ENCODE measurements around the gene FZR1. TPM values are rescaled to one million over a fixed set of nuclear protein-coding genes. Genes with fewer than 3 reads are reported as not detected.

FZR1 gene
- total and polyA plus RNA-seq, 2 of the 4 experiments (the other 2 are of a cell fraction), result 21.5 to 47.8 TPM

DNA sequence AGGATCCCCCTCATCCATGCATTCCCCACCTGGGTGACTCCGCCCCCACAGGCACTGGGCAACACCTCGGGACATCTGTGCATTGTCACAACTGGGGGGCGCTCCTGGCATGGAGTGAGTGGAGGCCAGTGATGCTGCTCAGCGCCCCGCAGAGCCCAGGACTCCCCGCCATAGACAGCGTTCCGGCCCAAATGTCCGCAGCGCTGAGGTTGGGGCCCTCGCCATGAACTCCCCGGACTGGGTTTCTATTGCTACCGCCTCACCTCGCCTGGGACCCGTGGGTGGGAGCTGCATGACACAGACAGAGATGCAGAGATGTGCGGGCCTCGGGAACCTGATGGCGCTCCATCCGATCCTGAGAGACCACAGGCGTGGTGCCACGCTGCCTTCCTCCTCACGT, 4.6 kb downstream of the FZR1 start:
- H3K9ac ChIP-seq (ENCODE audit: low read depth, low read length), result no peak overlapping the region
- no peak for TF ChIP-seq POLR2A (IDR thresholded peaks at IDR 0.05; ENCODE audit: low read depth, low read length)
- no peak for TF ChIP-seq RAD21 (IDR thresholded peaks at IDR 0.05; ENCODE audit: low read length)
- TF ChIP-seq SMC3 (IDR thresholded peaks at IDR 0.05; ENCODE audit: low read depth, low read length), result no peak
- TF ChIP-seq MAZ (IDR thresholded peaks at IDR 0.05; ENCODE audit: borderline replicate concordance, low read depth, low read length), result no peak
- TF ChIP-seq MAFK (IDR thresholded peaks at IDR 0.05; ENCODE audit: low read depth, low read length), result no peak
- no peak for TF ChIP-seq RFX5 (IDR thresholded peaks at IDR 0.05; ENCODE audit: low read depth, low read length)
- TF ChIP-seq FOS (IDR thresholded peaks at IDR 0.05; ENCODE audit: low read depth, low read length), result no peak
- no peak for TF ChIP-seq BHLHE40 (IDR thresholded peaks at IDR 0.05; ENCODE audit: low read depth, low read length)
- TF ChIP-seq, protein P1, sequence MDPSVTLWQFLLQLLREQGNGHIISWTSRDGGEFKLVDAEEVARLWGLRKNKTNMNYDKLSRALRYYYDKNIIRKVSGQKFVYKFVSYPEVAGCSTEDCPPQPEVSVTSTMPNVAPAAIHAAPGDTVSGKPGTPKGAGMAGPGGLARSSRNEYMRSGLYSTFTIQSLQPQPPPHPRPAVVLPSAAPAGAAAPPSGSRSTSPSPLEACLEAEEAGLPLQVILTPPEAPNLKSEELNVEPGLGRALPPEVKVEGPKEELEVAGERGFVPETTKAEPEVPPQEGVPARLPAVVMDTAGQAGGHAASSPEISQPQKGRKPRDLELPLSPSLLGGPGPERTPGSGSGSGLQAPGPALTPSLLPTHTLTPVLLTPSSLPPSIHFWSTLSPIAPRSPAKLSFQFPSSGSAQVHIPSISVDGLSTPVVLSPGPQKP (IDR thresholded peaks at IDR 0.05; ENCODE audit: borderline replicate concordance, low read depth, low read length), result no peak
- no peak overlapping the region for H3K14ac ChIP-seq (replicated peaks; ENCODE audit: low read depth, low read length)
- ATAC-seq (ENCODE audit: low read depth), result no peak
- POLR2A ChIA-PET (ENCODE audit: unreplicated experiment), result no interaction called here
- no peak for DNase-seq
- H4K5ac ChIP-seq (ENCODE audit: low read depth, low read length), result no peak overlapping the region
- whole genome bisulfite sequencing, 2 experiments (ENCODE audit: extremely low coverage in 2 of 2, insufficient read length in 1 of 2), result 89% methylated on average over 15 of the region's 22 CpGs; no CpG with 5 or more reads in 1 of the 2 experiments
- H3K4me1 ChIP-seq (ENCODE audit: control insufficient read depth, insufficient read depth, low read length), result peaks cover 23% of the 10 kb centered on the region
- no peak overlapping the region for H3K4me2 ChIP-seq (ENCODE audit: low read depth, low read length)
- H2BK5ac ChIP-seq (ENCODE audit: low read depth, low read length, poor library complexity, severe bottlenecking), result no peak overlapping the region
- H3K9me1 ChIP-seq (ENCODE audit: insufficient read depth, low read length), result peaks cover 18% of the 10 kb centered on the region
- in situ Hi-C loops (cut with MboI; ENCODE audit: low sequenced_read_pairs) (no loop called here), dilution Hi-C loops (cut with HindIII; ENCODE audit: low sequenced_read_pairs, unreplicated experiment) (no loop called here), intact Hi-C loops (cut with micrococcal nuclease) (no loop called here)
- no TSS peak for BruUV-seq (replicated peaks)
- no peaks in the 10 kb centered on the region for H3K9me3 ChIP-seq (ENCODE audit: control insufficient read depth, insufficient read depth, low read length)
- H2AFZ ChIP-seq (replicated peaks; ENCODE audit: low read length, poor library complexity), result no peak overlapping the region
- H3K27ac ChIP-seq (ENCODE audit: insufficient read depth, low read length), result no peak overlapping the region
- H3K4ac ChIP-seq (ENCODE audit: low read depth, low read length), result no peak overlapping the region
- no peak overlapping the region for H3K18ac ChIP-seq (ENCODE audit: low read depth, low read length)
- no peak overlapping the region for H2BK15ac ChIP-seq (ENCODE audit: low read depth, low read length)
- no peak overlapping the region for H3K56ac ChIP-seq (ENCODE audit: extremely low read depth, insufficient read depth, low read length)
- no peak overlapping the region for H4K8ac ChIP-seq (ENCODE audit: low read depth in 2 of 2, low read length in 2 of 2)
- H2BK20ac ChIP-seq (ENCODE audit: low read depth, low read length), result no peak overlapping the region
- peaks cover 13% of the 10 kb centered on the region for H3K36me3 ChIP-seq (ENCODE audit: control insufficient read depth, insufficient read depth, low read length)
- no peak overlapping the region for H2BK120ac ChIP-seq (ENCODE audit: low read depth, low read length)
- H4K91ac ChIP-seq (ENCODE audit: insufficient read depth, low read depth, low read length), result no peak overlapping the region
- no peak overlapping the region for H3K4me3 ChIP-seq (ENCODE audit: insufficient read depth, low read depth, low read length)
- CTCF ChIA-PET, result no interaction called here
- H4K20me1 ChIP-seq (ENCODE audit: insufficient read depth, low read length), result peaks cover 85% of the 10 kb centered on the region
- H3K23ac ChIP-seq (ENCODE audit: low read depth, low read length), result no peak overlapping the region
- peaks cover 3 to 90% of the 10 kb centered on the region in 2 experiments; a peak in 3 of 4 replicates for H3K79me1 ChIP-seq (ENCODE audit: low read depth in 1 of 2, low read length in 2 of 2)
- H2AK9ac ChIP-seq (replicated peaks; ENCODE audit: low read depth, low read length, poor library complexity), result no peak overlapping the region
- H2AK5ac ChIP-seq (ENCODE audit: low read depth, low read length), result no peak overlapping the region
- H3K27me3 ChIP-seq (ENCODE audit: control insufficient read depth, insufficient read depth, low read length), result no peaks in the 10 kb centered on the region

Measured in IMR-90 (cell line).